Neural progenitor cell (in vitro differentiated cells): ENCODE data around the gene CUEDC2.

Experiments used
- CTCF ChIP-seq: fragments of 200-600 bp; sonication (generic); IDR thresholded peaks from 2 replicates; pipeline ENCODE4 v1.5.1; 2017; ENCODE audit warnings: antibody characterized with exemption, mild to moderate bottlenecking
- EZH2phosphoT487 ChIP-seq: fragments of 200-600 bp; sonication (generic); IDR thresholded peaks from 2 replicates; pipeline ENCODE4 v1.6.1; 2017; ENCODE audit warnings: antibody characterized with exemption

- TF ChIP-seq CTCF (peak; percentile 95), EZH2phosphoT487 (peak; percentile 42)
These were observed 38.1 kb downstream of the CUEDC2 start for GRCh38 chr10:102394079-102394800.
